Vagina (tissue), 2 donors: ENCODE data around the gene PECR.

Experiments
- CTCF ChIP-seq, 3 experiments: fragments of 450-650 bp in 2 of 3; fragments of 200-600 bp in 1 of 3; sonication (generic) in 1 of 3; IDR thresholded peaks; one replicate each; pipeline ENCODE4 v1.5.1; 2017 to 2019; ENCODE audit warnings: antibody characterized with exemption in 3 of 3, mild to moderate bottlenecking in 2 of 3, moderate library complexity in 2 of 3
- POLR2A ChIP-seq, 2 donors: fragments of 450-650 bp; IDR thresholded peaks; one replicate each; pipeline ENCODE4 v1.6.1; 2017; ENCODE audit warnings: antibody characterized with exemption in 2 of 2, mild to moderate bottlenecking in 2 of 2, moderate library complexity in 2 of 2
- POLR2AphosphoS5 ChIP-seq, 2 donors: sonication (generic); formaldehyde crosslinking; IDR thresholded peaks; one replicate each; pipeline ENCODE4 v1.9.0; 2017; ENCODE audit warnings: antibody characterized with exemption in 2 of 2, mild to moderate bottlenecking in 2 of 2, low read depth in 1 of 2; ENCODE audit not compliant: insufficient read depth in 1 of 2

- TF ChIP-seq CTCF (IDR thresholded peaks at IDR 0.05) (peak in 1 of 3 experiments; percentile 41), POLR2AphosphoS5 (IDR thresholded peaks at IDR 0.05; ENCODE audit: insufficient read depth in 1 of 2, low read depth in 1 of 2) (peak in 1 of 2 donors; percentile 17), POLR2A (IDR thresholded peaks at IDR 0.05) (no peak)
Observed at GRCh38 chr2:216023055-216023648, 58.5 kb downstream of the PECR start.
